GM12878 (cell line): Measurements from ENCODE around the gene NPAS3. TPM values are rescaled to one million over a fixed set of nuclear protein-coding genes. Genes with fewer than 3 reads are reported as not detected.

Source experiments
- ATAC-seq: fragments of 200-7000 bp; cut with Tn5 transposase; 3 replicates; pipeline ENCODE4 v1.9.1; 2020; ENCODE audit warnings: mild to moderate bottlenecking, moderate library complexity
- BruUV-seq: library from RNA; stranded (reverse); fragments of 400-500 nt; replicated peaks from 2 replicates; lab custom pipeline; 2021; lab: Mats Ljungman, UMichigan
- CTCF ChIA-PET: fragments of 300-600 bp; sonication (Branson Sonifier 250); formaldehyde crosslinking; extraction: SDS; loops from one replicate; lab custom pipeline; 2021; ENCODE audit warnings: inconsistent platforms; lab: Yijun Ruan, JAX
- POLR2A ChIA-PET: fragments of 350-600 bp; formaldehyde crosslinking; extraction: SDS; loops from one replicate; lab custom pipeline; 2021; ENCODE audit warnings: inconsistent platforms; lab: Charles Lee
- RAD21 ChIA-PET: fragments of 300-600 bp; sonication (Branson Sonifier 250); formaldehyde crosslinking; loops from one replicate; lab custom pipeline; 2023; ENCODE audit warnings: antibody characterized with exemption; ENCODE audit not compliant: unreplicated experiment; lab: Charles Lee
- SMC1A ChIA-PET: fragments of 300-600 bp; sonication (Branson Sonifier 250); formaldehyde crosslinking; loops from one replicate; lab custom pipeline; 2023; ENCODE audit not compliant: unreplicated experiment, uncharacterized antibody; lab: Charles Lee
- DNase-seq: peaks from one replicate; pipeline ENCODE4 v3.0.0-alpha.2; 2011; ENCODE audit warnings: low read depth, low spot score
- FAIRE-seq: peaks from 3 replicates; lab custom pipeline; 2011; peaks lifted over from hg19 to GRCh38; lab: Jason Lieb, UNC
- H2AFZ ChIP-seq: 2 replicates; pipeline ENCODE4 v1.6.0; 2011; ENCODE audit warnings: low read depth, low read length, control low read depth; ENCODE audit not compliant: control insufficient read depth
- H3K27ac ChIP-seq: 2 replicates; pipeline ENCODE4 v1.5.1; 2011; ENCODE audit warnings: control low read depth; ENCODE audit not compliant: control insufficient read depth, insufficient read depth
- H3K27me3 ChIP-seq, 2 experiments: replicated peaks in 1 of 2; 2 replicates each; pipeline versions ENCODE4 v1.6.0 to v1.6.1; 2011; ENCODE audit warnings: low read length in 1 of 2; ENCODE audit not compliant: control insufficient read depth in 2 of 2, insufficient read depth in 2 of 2
- H3K36me3 ChIP-seq, 2 experiments: 2 replicates each; pipeline ENCODE4 v1.5.1; 2011; ENCODE audit warnings: low read length in 1 of 2; ENCODE audit not compliant: control insufficient read depth in 2 of 2, insufficient read depth in 2 of 2
- H3K4me1 ChIP-seq: 2 replicates; pipeline ENCODE4 v1.6.1; 2011; ENCODE audit warnings: mild to moderate bottlenecking, low read length, moderate library complexity, mixed read lengths; ENCODE audit not compliant: control insufficient read depth, insufficient read depth
- H3K4me2 ChIP-seq: 2 replicates; pipeline ENCODE4 v1.6.0; 2011; ENCODE audit warnings: control low read depth; ENCODE audit not compliant: control insufficient read depth, insufficient read depth
- H3K4me3 ChIP-seq: fragments of 200-600 bp; sonication (generic); 2 replicates; pipeline ENCODE4 v1.5.1; 2016
- H3K79me2 ChIP-seq: 2 replicates; pipeline ENCODE4 v1.6.0; 2011; ENCODE audit warnings: low read length; ENCODE audit not compliant: control insufficient read depth, insufficient read depth
- H3K9ac ChIP-seq: 2 replicates; pipeline ENCODE4 v1.8.0; 2011; ENCODE audit warnings: low read length, control low read depth, mixed read lengths; ENCODE audit not compliant: control insufficient read depth, insufficient read depth
- H3K9me3 ChIP-seq: replicated peaks from 3 replicates; pipeline ENCODE4 v1.5.1; 2011; ENCODE audit warnings: mild to moderate bottlenecking, low read length; ENCODE audit not compliant: control insufficient read depth, insufficient read depth
- H4K20me1 ChIP-seq: 2 replicates; pipeline ENCODE4 v1.6.0; 2011; ENCODE audit not compliant: control insufficient read depth, insufficient read depth
- BCLAF1 ChIP-seq: fragments of 450-650 bp; IDR thresholded peaks from 2 replicates; pipeline ENCODE4 v1.6.1; 2017; ENCODE audit warnings: antibody characterized with exemption, mild to moderate bottlenecking, moderate library complexity
- BRCA1 ChIP-seq: IDR thresholded peaks from 2 replicates; pipeline ENCODE4 v1.6.1; 2011; ENCODE audit warnings: low read depth, low read length, improper control_type of control experiment
- EED ChIP-seq: sonication (generic); IDR thresholded peaks from 2 replicates; pipeline ENCODE4 v1.6.1; 2016; ENCODE audit warnings: antibody characterized with exemption, low read depth
- EP300 ChIP-seq, 2 experiments: fragments of 150-350 bp in 1 of 2; IDR thresholded peaks; 2 replicates each; pipeline ENCODE4 v1.6.1; 2011 to 2012; ENCODE audit warnings: low read depth in 2 of 2, low read length in 2 of 2, borderline replicate concordance in 1 of 2, improper control_type of control experiment in 1 of 2, inconsistent platforms in 1 of 2; ENCODE audit not compliant: control insufficient read depth in 1 of 2
- FOXM1 ChIP-seq: IDR thresholded peaks from 2 replicates; pipeline ENCODE4 v1.6.1; 2012; ENCODE audit warnings: low read depth, mild to moderate bottlenecking, inconsistent platforms, low read length, moderate library complexity
- GATAD2B ChIP-seq: fragments of 450-650 bp; conservative IDR thresholded peaks from 2 replicates; pipeline ENCODE4 v1.6.1; 2017; ENCODE audit warnings: low read depth, mild to moderate bottlenecking, moderate library complexity
- HDGF ChIP-seq: fragments of 450-650 bp; IDR thresholded peaks from 2 replicates; pipeline ENCODE4 v1.6.1; 2016; ENCODE audit warnings: antibody characterized with exemption
- SUPT20H ChIP-seq: IDR thresholded peaks from 2 replicates; pipeline ENCODE4 v1.6.1; 2011; ENCODE audit warnings: low read depth, mild to moderate bottlenecking, low read length, moderate library complexity, borderline replicate concordance; ENCODE audit not compliant: control insufficient read depth
- ZNF217 ChIP-seq: fragments of 450-650 bp; IDR thresholded peaks from 2 replicates; pipeline ENCODE4 v1.6.1; 2017; ENCODE audit warnings: antibody characterized with exemption, mild to moderate bottlenecking
- ZNF687 ChIP-seq: fragments of 450-650 bp; IDR thresholded peaks from 2 replicates; pipeline ENCODE4 v1.6.1; 2017; ENCODE audit warnings: mild to moderate bottlenecking, moderate library complexity
- ZSCAN29 ChIP-seq: fragments of 450-650 bp; IDR thresholded peaks from 2 replicates; pipeline ENCODE4 v1.6.1; 2017; ENCODE audit warnings: mild to moderate bottlenecking, moderate library complexity
- WGBS: methylation state at CpG from one replicate; pipeline ENCODE4 v1.1.6; 2016; ENCODE audit warnings: low lambda C conversion rate; ENCODE audit not compliant: insufficient replicate concordance, insufficient coverage; ENCODE audit errors: missing lambda C conversion rate; 5-methylcytosine and 5-hydroxymethylcytosine counted together
- in situ Hi-C: fragments of 300-500 bp; cut with MboI; formaldehyde crosslinking; loops from 9 replicates; pipeline ENCODE4 v1.14.3; 2018; ENCODE audit warnings: mixed read lengths
- intact Hi-C: fragments of 100-400 bp; cut with micrococcal nuclease; formaldehyde crosslinking; loops from one replicate; pipeline ENCODE4 v1.14.2; 2022; ENCODE audit not compliant: unreplicated experiment
- polyA plus RNA-seq, 11 experiments: library from polyadenylated mRNA; depleted of rRNA in 4 of 11; unstranded in 6 of 11; stranded (reverse) in 5 of 11; fragments of >200 nt; fragmentation: Nextera tagmentation in 4 of 11; fragmentation: Illumina TruSeq in 1 of 11; extraction: Ambion mirVana in 4 of 11; extraction: Trizol in 1 of 11; gene quantifications; 1 replicate in 1 of 11; 2 replicates in 10 of 11; pipeline versions ENCODE4 v1.2.1 to v1.2.3, GENCODE V29; 2011 to 2016; ENCODE audit warnings: inconsistent platforms in 2 of 11, missing spikeins in 2 of 11, low read depth in 1 of 11
- total RNA-seq, 4 experiments: library from RNA; depleted of rRNA in 3 of 4; stranded (reverse); fragments of >200 nt in 3 of 4; fragmentation: Illumina TruSeq in 1 of 4; extraction: Trizol in 1 of 4; gene quantifications; 2 replicates each; pipeline versions ENCODE4 v1.2.1 to v1.2.3, GENCODE V29; 2013 to 2021
- TF ChIP-seq, protein P1 (sequence below): fragments of 150-350 bp; IDR thresholded peaks from 2 replicates; pipeline ENCODE4 v1.6.1; 2014; ENCODE audit warnings: mild to moderate bottlenecking, low read depth, low read length

The NPAS3 gene
- total and polyA plus RNA-seq, 10 of the 15 experiments (the other 5 are each of a cell fraction or from before 2014, with no cell fraction given) = under 0.01 to 2.7 (median 0.03) TPM; not detected in 6

- Histone ChIP-seq H3K79me2 (no peaks in the 10 kb centered on the region), H3K36me3 (no peaks in the 10 kb centered on the region), H4K20me1 (no peaks in the 10 kb centered on the region), H3K27ac (no peak overlapping the region), H3K27me3 (no peaks in the 10 kb centered on the region), H3K4me2 (no peak overlapping the region), H3K4me3 (no peak overlapping the region), H3K9me3 (no peaks in the 10 kb centered on the region), H3K9ac (no peak overlapping the region), H3K4me1 (no peaks in the 10 kb centered on the region), H2AFZ (no peak overlapping the region)
- CTCF ChIA-PET = interaction anchor here (0.6 to 6.3 kb wide), 8 partner anchors 10 to 78 kb away, joined by 3 to 39 read pairs (median 3); no protein-coding TSS in a partner anchor
- intact Hi-C loops = no loop called here
- BruUV-seq = no TSS peak
- FAIRE-seq = no peak
- 33% methylated on average over 5 of the region's 5 CpGs for WGBS
- SMC1A ChIA-PET = interaction anchor here (0.8 to 1.1 kb wide), 3 partner anchors 12 to 24 kb away, joined by 3 to 4 read pairs (median 3); no protein-coding TSS in a partner anchor
- RAD21 ChIA-PET = no interaction called here
- no peak for DNase-seq
- no peak for TF ChIP-seq GATAD2B
- no peak for TF ChIP-seq ZNF687
- TF ChIP-seq EP300 (IDR thresholded peaks at IDR 0.05; ENCODE audit: borderline replicate concordance in 1 of 2, control insufficient read depth in 1 of 2, low read depth in 2 of 2, low read length in 2 of 2) = no peak
- TF ChIP-seq HDGF = no peak
- no peak for TF ChIP-seq ZSCAN29
- TF ChIP-seq BRCA1 = no peak
- TF ChIP-seq SUPT20H = no peak
- no peak for TF ChIP-seq FOXM1
- no peak for TF ChIP-seq EED
- no peak for TF ChIP-seq BCLAF1
- no peak for TF ChIP-seq ZNF217
- TF ChIP-seq, protein P1, sequence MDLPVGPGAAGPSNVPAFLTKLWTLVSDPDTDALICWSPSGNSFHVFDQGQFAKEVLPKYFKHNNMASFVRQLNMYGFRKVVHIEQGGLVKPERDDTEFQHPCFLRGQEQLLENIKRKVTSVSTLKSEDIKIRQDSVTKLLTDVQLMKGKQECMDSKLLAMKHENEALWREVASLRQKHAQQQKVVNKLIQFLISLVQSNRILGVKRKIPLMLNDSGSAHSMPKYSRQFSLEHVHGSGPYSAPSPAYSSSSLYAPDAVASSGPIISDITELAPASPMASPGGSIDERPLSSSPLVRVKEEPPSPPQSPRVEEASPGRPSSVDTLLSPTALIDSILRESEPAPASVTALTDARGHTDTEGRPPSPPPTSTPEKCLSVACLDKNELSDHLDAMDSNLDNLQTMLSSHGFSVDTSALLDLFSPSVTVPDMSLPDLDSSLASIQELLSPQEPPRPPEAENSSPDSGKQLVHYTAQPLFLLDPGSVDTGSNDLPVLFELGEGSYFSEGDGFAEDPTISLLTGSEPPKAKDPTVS = no peak
- no peak for ATAC-seq
- in situ Hi-C loops = no loop called here
- POLR2A ChIA-PET = no interaction called here
Measured at GRCh38 chr14:33755358-33755757, 816.7 kb downstream of the NPAS3 start.
